Naive thymus-derived CD4-positive, alpha-beta T cell (primary cell): ENCODE data around the gene IER3IP1. TPM values are rescaled to one million over a fixed set of nuclear protein-coding genes. Genes with fewer than 3 reads are reported as not detected.

ENCODE experiments used
- ATAC-seq: fragments of 150-1000 bp; cut with Tn5 transposase; 2 replicates; pipeline ENCODE4 v1.10.0; 2021; ENCODE audit warnings: mild to moderate bottlenecking, moderate library complexity
- CTCF ChIA-PET: fragments of 350-600 bp; sonication (Branson Sonifier 250); formaldehyde crosslinking; loops from one replicate; lab custom pipeline; 2021; ENCODE audit warnings: antibody characterized with exemption; lab: Charles Lee
- POLR2A ChIA-PET: fragments of 350-600 bp; sonication (Branson Sonifier 250); formaldehyde crosslinking; loops from one replicate; lab custom pipeline; 2021; ENCODE audit warnings: antibody characterized with exemption, inconsistent platforms; lab: Charles Lee
- DNase-seq, 9 donors: peaks; one replicate each; pipeline versions ENCODE4 v3.0.0 to v3.0.0-alpha.2; 2020 to 2022; ENCODE audit warnings: mixed read lengths in 1 of 9
- H3K27ac ChIP-seq: one replicate; pipeline ENCODE4 v1.7.0; 2013; ENCODE audit warnings: mild to moderate bottlenecking, low read depth, low read length, moderate library complexity
- H3K27me3 ChIP-seq, 2 donors: one replicate each; pipeline ENCODE4 v1.7.0; 2013; ENCODE audit warnings: low read length in 2 of 2, mild to moderate bottlenecking in 2 of 2, moderate library complexity in 2 of 2; ENCODE audit not compliant: control insufficient read depth in 2 of 2, insufficient read depth in 2 of 2
- H3K36me3 ChIP-seq, 3 experiments: 1 replicate in 2 of 3; 2 replicates in 1 of 3; pipeline ENCODE4 v1.7.0; 2013; ENCODE audit warnings: low read length in 3 of 3, mild to moderate bottlenecking in 3 of 3, moderate library complexity in 1 of 3; ENCODE audit not compliant: insufficient read depth in 3 of 3, control insufficient read depth in 2 of 3
- H3K4me1 ChIP-seq, 2 donors: one replicate each; pipeline ENCODE4 v1.7.0; 2013; ENCODE audit warnings: low read length in 2 of 2, mild to moderate bottlenecking in 2 of 2, moderate library complexity in 1 of 2; ENCODE audit not compliant: control insufficient read depth in 2 of 2, insufficient read depth in 2 of 2
- H3K4me3 ChIP-seq: 2 replicates; pipeline ENCODE4 v1.7.0; 2013; ENCODE audit warnings: mild to moderate bottlenecking, low read length
- H3K9me3 ChIP-seq, 3 experiments: 1 replicate in 2 of 3; 2 replicates in 1 of 3; pipeline ENCODE4 v1.7.0; 2013; ENCODE audit warnings: low read length in 3 of 3; ENCODE audit not compliant: control insufficient read depth in 2 of 3
- H3K27ac Mint-ChIP-seq, 9 donors: one replicate each; pipeline ENCODE4 v1.8.0; 2020 to 2022; ENCODE audit warnings: mixed read lengths in 9 of 9, mild to moderate bottlenecking in 8 of 9, moderate library complexity in 5 of 9, inconsistent platforms in 2 of 9
- H3K27me3 Mint-ChIP-seq, 5 donors: one replicate each; pipeline ENCODE4 v1.8.0; 2021 to 2022; ENCODE audit warnings: mixed read lengths in 5 of 5, mild to moderate bottlenecking in 1 of 5
- H3K36me3 Mint-ChIP-seq, 5 donors: one replicate each; pipeline ENCODE4 v1.8.0; 2020 to 2022; ENCODE audit warnings: mixed read lengths in 5 of 5, mild to moderate bottlenecking in 3 of 5, inconsistent platforms in 1 of 5
- H3K4me1 Mint-ChIP-seq, 7 donors: one replicate each; pipeline ENCODE4 v1.8.0; 2020 to 2022; ENCODE audit warnings: mixed read lengths in 7 of 7, mild to moderate bottlenecking in 3 of 7, inconsistent platforms in 1 of 7
- H3K4me3 Mint-ChIP-seq, 10 donors: one replicate each; pipeline ENCODE4 v1.8.0; 2020 to 2022; ENCODE audit warnings: mild to moderate bottlenecking in 10 of 10, mixed read lengths in 10 of 10, moderate library complexity in 6 of 10, inconsistent platforms in 2 of 10
- H3K9me3 Mint-ChIP-seq, 11 donors: one replicate each; pipeline ENCODE4 v1.8.0; 2020 to 2022; ENCODE audit warnings: mixed read lengths in 11 of 11, mild to moderate bottlenecking in 4 of 11, inconsistent platforms in 1 of 11, moderate library complexity in 1 of 11
- intact Hi-C, 2 donors: fragments of 100-400 bp; cut with micrococcal nuclease; formaldehyde crosslinking; loops; one replicate each; pipeline ENCODE4 v1.15.1; 2023
- polyA plus RNA-seq, 2 donors: library from polyadenylated mRNA; unstranded; fragments of 300-500 nt; fragmentation: Illumina TruSeq; gene quantifications; one replicate each; pipeline ENCODE4 v1.2.3, GENCODE V29; 2021
- total RNA-seq, 6 experiments: library from RNA in 5 of 6; stranded (reverse) in 5 of 6; gene quantifications; 1 replicate in 5 of 6; 2 replicates in 1 of 6; pipeline ENCODE4 v1.2.3 and lab custom pipeline; 2021 to 2026

The IER3IP1 gene
- total and polyA plus RNA-seq, 7 experiments from 2014 or later = 3.5 to 20.7 (median 9.2) TPM

DNA sequence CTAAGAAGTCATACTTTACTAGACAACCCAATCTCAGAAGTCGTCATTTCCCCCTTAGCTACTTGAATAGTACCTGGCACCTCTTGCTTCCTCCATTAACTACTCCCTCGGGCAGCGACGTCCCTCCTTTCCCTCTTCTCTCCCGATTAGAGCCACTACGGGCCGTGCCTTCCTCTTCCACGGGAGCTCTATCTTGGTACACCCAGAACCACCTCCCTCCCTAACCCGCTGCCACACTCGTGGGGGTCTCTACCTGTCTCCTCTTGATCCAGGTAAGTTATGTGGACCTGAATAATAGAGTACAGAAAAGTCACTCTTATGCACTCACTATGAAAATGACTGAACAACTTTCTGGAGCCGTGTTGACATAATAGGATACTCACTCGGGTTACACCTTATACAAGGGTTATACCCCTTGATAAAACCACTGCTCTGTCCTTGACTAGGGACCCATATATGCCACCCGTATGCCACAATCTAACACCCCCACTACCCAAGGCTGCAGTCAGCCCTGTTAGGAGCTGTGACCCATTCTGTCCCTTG, 25.3 kb downstream of the IER3IP1 start:
- Histone ChIP-seq H3K27ac (peak overlapping the region; percentile 83), H3K4me1 (peaks cover 18 to 24% of the 10 kb centered on the region in 2 donors), H3K27me3 (no peaks in the 10 kb centered on the region), H3K9me3 (no peaks in the 10 kb centered on the region), H3K36me3 (peaks cover 0 to 8% (median 6%) of the 10 kb centered on the region in 3 experiments), H3K4me3 (peak overlapping the region; percentile 88)
- DNase-seq (peak in 3 of 9 donors; percentile 8 to 26 (median 14)), ATAC-seq (peak; percentile 4)
- POLR2A ChIA-PET = interaction anchor here (0.7 to 1.9 kb wide), 7 partner anchors 9 to 780 kb away, joined by 3 to 10 read pairs (median 4); partner anchors contain the start of genes KATNAL2, PIAS2 and SMAD2
- H3K36me3 Mint-ChIP-seq = peaks cover 0 to 17% (median 0%) of the 10 kb centered on the region in 5 donors
- peaks cover 28 to 57% (median 50%) of the 10 kb centered on the region in 7 donors for H3K4me1 Mint-ChIP-seq
- peak overlapping the region; percentile 96 to 100 (median 97) for H3K27ac Mint-ChIP-seq
- CTCF ChIA-PET = interaction anchor here (0.7 kb wide), 2 partner anchors 53 to 1563 kb away, joined by 3 read pairs; no protein-coding TSS in a partner anchor
- H3K4me3 Mint-ChIP-seq = peak overlapping the region; percentile 93 to 99 (median 98)
- H3K9me3 Mint-ChIP-seq = peaks cover 0 to 2% (median 0%) of the 10 kb centered on the region in 11 donors
- H3K27me3 Mint-ChIP-seq = no peaks in the 10 kb centered on the region
- intact Hi-C loops = loop anchor here (1.0 to 10.0 kb wide), 6 partner anchors 24 to 1184 kb away; partner anchors contain the start of genes SMAD2 (in 2 of the 2), EPG5 (in 1 of the 2), IER3IP1 (in 1 of the 2) and KATNAL2 (in 1 of the 2)

DNA sequence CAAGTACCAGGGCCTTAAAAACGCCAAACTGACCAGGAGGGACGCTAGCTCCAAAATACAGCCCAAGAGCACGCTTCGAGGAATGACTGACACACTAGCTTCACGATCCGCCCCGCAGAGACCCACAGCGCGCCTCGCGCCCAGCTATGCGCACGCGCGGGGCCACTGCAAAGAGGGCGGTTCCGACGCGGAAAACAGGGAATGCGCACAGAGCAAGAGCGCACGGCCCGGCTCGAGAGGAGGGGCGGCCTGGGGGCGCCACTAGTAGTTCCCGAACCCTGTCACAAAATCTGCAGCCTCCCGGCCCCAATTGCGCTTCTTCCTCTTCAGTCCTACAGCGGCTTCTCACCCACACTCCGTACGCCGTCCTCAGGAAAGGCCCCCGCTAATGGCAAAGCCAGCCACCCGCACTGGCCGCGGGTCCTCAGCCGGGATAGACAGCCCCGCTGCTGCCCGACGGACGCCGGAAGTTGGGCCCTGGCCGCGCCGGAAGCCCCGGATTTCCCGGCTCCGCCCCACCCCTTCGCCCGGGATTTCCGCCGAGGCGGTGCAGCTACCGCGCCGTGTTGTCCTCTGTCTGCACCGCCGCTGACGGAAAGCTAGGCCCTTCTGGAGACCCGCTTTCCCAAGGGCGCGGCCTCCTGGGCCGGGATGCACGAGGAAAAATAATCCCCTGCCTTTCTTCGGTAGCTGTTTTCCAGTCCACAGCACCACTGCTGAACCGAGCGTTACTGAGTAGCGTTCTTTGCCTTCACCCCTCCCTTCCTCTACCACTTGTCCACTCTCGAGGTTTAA, 25.9 kb downstream of the IER3IP1 start, which contains the start of gene HDHD2:
HDHD2 (minus strand) TSS at position 472 of the 795 bp plus-strand sequence. CDS start 14,061 bp downstream, outside the sequence.
- H3K27me3 ChIP-seq = no peaks in the 10 kb centered on the region
- Mint-ChIP-seq H3K27me3 (no peaks in the 10 kb centered on the region), H3K36me3 (peaks cover 0 to 17% (median 6%) of the 10 kb centered on the region in 5 donors), H3K4me3 (peak within 1 kb of the TSS; percentile 93 to 99 (median 98)), H3K4me1 (peaks cover 28 to 64% (median 57%) of the 10 kb centered on the region in 7 donors), H3K27ac (peak within 1 kb of the TSS; percentile 96 to 100 (median 97)), H3K9me3 (peaks cover 0 to 2% (median 0%) of the 10 kb centered on the region in 11 donors)
- no peaks in the 10 kb centered on the region for H3K9me3 ChIP-seq
- H3K27ac ChIP-seq = peak within 1 kb of the TSS; percentile 83
- peaks cover 0 to 8% (median 6%) of the 10 kb centered on the region in 3 experiments for H3K36me3 ChIP-seq
- POLR2A ChIA-PET = interaction anchor here (0.7 to 1.9 kb wide), 7 partner anchors 9 to 780 kb away, joined by 3 to 10 read pairs (median 4); partner anchors contain the start of genes KATNAL2, PIAS2 and SMAD2
- intact Hi-C loops = loop anchor here (1.0 to 10.0 kb wide), 6 partner anchors 25 to 1183 kb away; partner anchors contain the start of genes SMAD2 (in 2 of the 2), EPG5 (in 1 of the 2), IER3IP1 (in 1 of the 2) and KATNAL2 (in 1 of the 2)
- H3K4me1 ChIP-seq = peaks cover 18 to 24% of the 10 kb centered on the region in 2 donors
- peak; percentile 52 to 90 (median 66) for DNase-seq
- CTCF ChIA-PET = interaction anchor here (0.6 to 1.0 kb wide), 4 partner anchors 36 to 54 kb away, joined by 3 read pairs; no protein-coding TSS in a partner anchor
- ATAC-seq = peak; percentile 86
- H3K4me3 ChIP-seq = peak within 1 kb of the TSS; percentile 88

DNA sequence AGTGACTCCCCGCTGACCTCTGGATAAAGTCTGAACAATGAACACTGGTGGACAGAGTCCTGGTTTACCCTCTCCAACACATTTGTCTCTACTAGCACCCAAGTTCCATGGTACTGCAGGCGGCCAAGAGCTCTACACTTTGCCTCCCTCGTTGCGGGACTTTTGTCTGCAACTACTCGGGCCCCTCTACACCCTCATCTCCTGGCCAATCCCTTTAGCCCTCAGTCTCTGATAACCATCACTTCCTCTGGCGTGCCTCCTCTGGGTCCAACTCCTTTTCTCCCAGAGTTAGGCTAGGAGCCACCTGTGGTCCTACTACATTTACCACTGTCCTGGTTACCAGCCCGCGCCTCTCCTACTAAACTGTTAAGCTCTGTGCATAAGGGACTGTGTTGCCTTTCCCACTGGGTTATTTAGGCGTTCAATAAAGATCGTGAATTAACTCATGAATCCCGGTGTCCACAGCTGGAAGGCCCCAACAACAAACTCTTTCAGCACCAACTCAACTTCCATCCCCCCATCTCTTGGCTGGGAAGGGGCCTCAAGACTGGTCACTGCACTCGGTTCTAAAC, 26.6 kb downstream of the IER3IP1 start:
- H3K4me3 ChIP-seq = peak overlapping the region; percentile 88
- POLR2A ChIA-PET = interaction anchor here (1.3 to 1.9 kb wide), 2 partner anchors 10 to 781 kb away, joined by 4 to 10 read pairs; partner anchors contain the start of gene SMAD2

DNA sequence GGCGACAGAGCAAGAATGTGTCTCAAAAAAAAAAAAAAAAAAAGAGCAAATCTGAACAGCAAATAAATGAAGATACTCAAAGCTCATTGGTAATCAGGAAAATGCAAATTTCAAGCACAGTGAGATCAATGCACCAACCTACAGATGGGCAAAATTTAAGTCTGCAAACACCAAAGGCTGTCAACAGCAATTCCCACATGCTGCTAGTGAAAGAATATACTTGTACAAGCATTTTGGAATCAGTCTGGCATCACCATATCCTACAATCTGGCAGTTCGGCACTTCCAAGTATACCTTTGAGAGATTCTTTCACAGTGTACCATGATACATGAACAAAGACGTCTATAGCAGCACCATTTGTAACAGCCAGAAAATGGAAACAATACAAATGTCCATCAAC, 30.0 kb downstream of the IER3IP1 start:
- Mint-ChIP-seq H3K27me3 (no peaks in the 10 kb centered on the region), H3K9me3 (peaks cover 0 to 2% (median 0%) of the 10 kb centered on the region in 11 donors), H3K27ac (no peak overlapping the region), H3K4me3 (peak overlapping the region in 1 of 10 donors; percentile 14), H3K36me3 (peaks cover 0 to 20% (median 16%) of the 10 kb centered on the region in 5 donors), H3K4me1 (peaks cover 33 to 84% (median 67%) of the 10 kb centered on the region in 7 donors)
- POLR2A ChIA-PET = no interaction called here
- Histone ChIP-seq H3K4me3 (no peak overlapping the region), H3K4me1 (peaks cover 16% of the 10 kb centered on the region in 2 donors), H3K36me3 (peaks cover 0 to 8% (median 0%) of the 10 kb centered on the region in 3 experiments), H3K27ac (no peak overlapping the region), H3K27me3 (no peaks in the 10 kb centered on the region), H3K9me3 (no peaks in the 10 kb centered on the region)
- DNase-seq = no peak
- CTCF ChIA-PET = no interaction called here
- no peak for ATAC-seq
- intact Hi-C loops = no loop called here

More for the DNA sequence above, 26.6 kb downstream of the IER3IP1 start:
- H3K27ac Mint-ChIP-seq = peak overlapping the region; percentile 96 to 100 (median 97)
- no peaks in the 10 kb centered on the region for H3K27me3 Mint-ChIP-seq
- Histone ChIP-seq H3K4me1 (peaks cover 18 to 24% of the 10 kb centered on the region in 2 donors), H3K9me3 (no peaks in the 10 kb centered on the region), H3K27me3 (no peaks in the 10 kb centered on the region), H3K27ac (peak overlapping the region; percentile 83), H3K36me3 (peaks cover 0 to 8% (median 6%) of the 10 kb centered on the region in 3 experiments)
- CTCF ChIA-PET = interaction anchor here (0.6 to 1.0 kb wide), 3 partner anchors 35 to 50 kb away, joined by 3 read pairs; no protein-coding TSS in a partner anchor
- intact Hi-C loops = loop anchor here (1.0 to 10.0 kb wide), 6 partner anchors 26 to 1183 kb away; partner anchors contain the start of genes SMAD2 (in 2 of the 2), EPG5 (in 1 of the 2), IER3IP1 (in 1 of the 2) and KATNAL2 (in 1 of the 2)
- peak in 1 of 9 donors; percentile 1 for DNase-seq
- H3K4me3 Mint-ChIP-seq = peak overlapping the region; percentile 93 to 99 (median 98)
- peaks cover 28 to 71% (median 63%) of the 10 kb centered on the region in 7 donors for H3K4me1 Mint-ChIP-seq
- peaks cover 0 to 17% (median 6%) of the 10 kb centered on the region in 5 donors for H3K36me3 Mint-ChIP-seq
- H3K9me3 Mint-ChIP-seq = peaks cover 0 to 2% (median 0%) of the 10 kb centered on the region in 11 donors
- ATAC-seq = no peak

DNA sequence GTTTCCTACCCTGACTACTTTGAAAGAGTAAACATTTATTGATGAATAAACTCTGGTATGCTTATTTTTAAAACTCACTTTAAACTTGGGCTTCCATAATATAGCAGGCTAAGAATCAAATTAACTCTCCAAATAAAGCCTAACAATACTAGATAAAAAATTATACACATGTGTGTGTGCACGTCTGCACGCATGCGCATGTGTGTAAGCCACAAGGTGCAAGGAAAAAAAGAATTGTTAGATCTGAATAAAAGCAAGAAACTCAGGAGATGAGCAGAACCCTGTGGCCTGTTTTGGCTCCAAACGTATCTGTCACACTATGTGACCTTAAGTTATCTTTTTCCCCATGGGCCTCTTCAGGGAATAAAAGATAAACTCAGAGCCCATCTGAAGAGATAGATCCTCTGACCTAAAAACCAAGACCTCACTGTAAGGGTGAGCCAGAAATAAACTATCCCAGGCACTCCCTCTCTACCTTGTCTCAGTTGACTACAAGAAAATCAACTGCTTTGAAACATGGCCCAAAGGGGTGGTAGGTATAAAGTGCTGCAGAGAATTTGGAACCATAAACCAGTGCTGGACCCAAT, 32.2 kb downstream of the IER3IP1 start:
- Mint-ChIP-seq H3K4me3 (no peak overlapping the region), H3K36me3 (peaks cover 0 to 24% (median 14%) of the 10 kb centered on the region in 5 donors), H3K27ac (no peak overlapping the region), H3K4me1 (peaks cover 18 to 68% (median 48%) of the 10 kb centered on the region in 7 donors), H3K9me3 (no peaks in the 10 kb centered on the region), H3K27me3 (no peaks in the 10 kb centered on the region)
- no peak overlapping the region for H3K4me3 ChIP-seq
- ATAC-seq (no peak), DNase-seq (no peak)
- H3K27me3 ChIP-seq = no peaks in the 10 kb centered on the region
- CTCF ChIA-PET = no interaction called here
- no peak overlapping the region for H3K27ac ChIP-seq
- intact Hi-C loops = no loop called here
- H3K36me3 ChIP-seq = no peaks in the 10 kb centered on the region
- POLR2A ChIA-PET = no interaction called here
- no peaks in the 10 kb centered on the region for H3K9me3 ChIP-seq
- peaks cover 3 to 4% of the 10 kb centered on the region in 2 donors for H3K4me1 ChIP-seq
